Transverse colon (tissue), 4 donors: ENCODE measurements around the gene NSMCE3. TPM values are rescaled to one million over a fixed set of nuclear protein-coding genes. Genes with fewer than 3 reads are reported as not detected.

ENCODE experiments used
- DNase-seq: peaks from one replicate; pipeline ENCODE4 v3.0.0-alpha.2; 2019
- H3K27ac ChIP-seq, 4 donors: fragments of 200-600 bp; sonication (generic); 2 replicates each; pipeline ENCODE4 v1.5.1; 2016 to 2018; ENCODE audit warnings: inconsistent platforms in 4 of 4
- H3K27me3 ChIP-seq: fragments of 200-600 bp; sonication (generic); 2 replicates; pipeline ENCODE4 v1.5.1; 2017; ENCODE audit warnings: inconsistent platforms
- H3K36me3 ChIP-seq, 4 donors: fragments of 200-600 bp; sonication (generic); 2 replicates each; pipeline ENCODE4 v1.5.1; 2017 to 2019; ENCODE audit warnings: inconsistent platforms in 4 of 4
- H3K4me1 ChIP-seq, 4 donors: fragments of 200-600 bp; sonication (generic); 2 replicates each; pipeline ENCODE4 v1.5.1; 2017 to 2020; ENCODE audit warnings: inconsistent platforms in 4 of 4
- H3K4me3 ChIP-seq, 4 donors: fragments of 200-600 bp; sonication (generic); 1 replicate in 1 of 4; 2 replicates in 3 of 4; pipeline versions ENCODE4 v1.5.1 to v1.6.1; 2017 to 2019; ENCODE audit warnings: inconsistent platforms in 4 of 4
- H3K9me3 ChIP-seq, 2 donors: fragments of 200-600 bp; sonication (generic); 2 replicates each; pipeline ENCODE4 v1.5.1; 2017 to 2019; ENCODE audit warnings: inconsistent platforms in 2 of 2
- CTCF ChIP-seq, 5 experiments: fragments of 200-600 bp in 3 of 5; fragments of 450-650 bp in 2 of 5; sonication (generic) in 3 of 5; IDR thresholded peaks; 1 replicate in 2 of 5; 2 replicates in 3 of 5; pipeline ENCODE4 v1.5.1; 2016 to 2017; ENCODE audit warnings: antibody characterized with exemption in 5 of 5, inconsistent platforms in 3 of 5, mild to moderate bottlenecking in 2 of 5, moderate library complexity in 1 of 5
- EP300 ChIP-seq: sonication (generic); formaldehyde crosslinking; IDR thresholded peaks from one replicate; pipeline ENCODE4 v1.6.1; 2017; ENCODE audit warnings: antibody characterized with exemption, low read depth
- POLR2A ChIP-seq: fragments of 450-650 bp; IDR thresholded peaks from one replicate; pipeline ENCODE4 v1.6.1; 2016; ENCODE audit warnings: antibody characterized with exemption, mild to moderate bottlenecking, moderate library complexity
- POLR2AphosphoS5 ChIP-seq, 3 donors: sonication (generic); formaldehyde crosslinking; IDR thresholded peaks; one replicate each; pipeline ENCODE4 v1.6.1; 2016; ENCODE audit warnings: antibody characterized with exemption in 3 of 3
- WGBS, 2 donors: methylation state at CpG; one replicate each; pipeline ENCODE4 v1.1.5; 2018; ENCODE audit warnings: low coverage in 1 of 2; 5-methylcytosine and 5-hydroxymethylcytosine counted together
- in situ Hi-C, 4 donors: fragments of 200-750 bp; cut with MboI; loops; one replicate each; pipeline versions ENCODE4 v1.15.0 to v1.15.1; 2017; ENCODE audit warnings: low sequenced_read_pairs in 3 of 4, low pct_ligation_motif_present in 1 of 4, low pct_unique_long_range_greater_than_20kb in 1 of 4
- intact Hi-C: fragments of 100-400 bp; cut with DNase I; formaldehyde crosslinking; loops from one replicate; pipeline ENCODE4 v1.15.1; 2023; ENCODE audit warnings: low total_unique reads
- total RNA-seq, 4 donors: library from RNA; depleted of rRNA; stranded (reverse); fragments of >200 nt; gene quantifications; one replicate each; pipeline ENCODE4 v1.1.0, GENCODE V29; 2016

The NSMCE3 gene
- total RNA-seq, 4 donors from 2014 or later: 2.2 to 8.3 (median 5.7) TPM

- in situ Hi-C loops: no loop called here
- intact Hi-C loops: no loop called here
Observed at GRCh38 chr15:29289173-29289572, 19.6 kb upstream of the NSMCE3 start.

GRCh38 chr15:29285386-29285785, 15.8 kb upstream of the NSMCE3 start:
- Histone ChIP-seq H3K27ac (no peak overlapping the region), H3K36me3 (no peaks in the 10 kb centered on the region), H3K9me3 (no peaks in the 10 kb centered on the region), H3K4me1 (no peaks in the 10 kb centered on the region), H3K27me3 (no peaks in the 10 kb centered on the region), H3K4me3 (no peak overlapping the region)
- no peak for TF ChIP-seq EP300
- TF ChIP-seq POLR2A: no peak
- TF ChIP-seq CTCF (IDR thresholded peaks at IDR 0.05): no peak
- no peak for TF ChIP-seq POLR2AphosphoS5 (IDR thresholded peaks at IDR 0.05)
- intact Hi-C loops: no loop called here
- DNase-seq: no peak
- in situ Hi-C loops: no loop called here

More at GRCh38 chr15:29289173-29289572, 19.6 kb upstream of the NSMCE3 start:
- no peaks in the 10 kb centered on the region for H3K36me3 ChIP-seq
- no peak overlapping the region for H3K27ac ChIP-seq
- H3K4me3 ChIP-seq: no peak overlapping the region
- 83 to 88% methylated on average over 2 to 3 of the region's 3 CpGs for WGBS, 2 donors
- H3K9me3 ChIP-seq: no peaks in the 10 kb centered on the region
- no peaks in the 10 kb centered on the region for H3K4me1 ChIP-seq
- no peak for DNase-seq
- no peaks in the 10 kb centered on the region for H3K27me3 ChIP-seq
- no peak for TF ChIP-seq CTCF (IDR thresholded peaks at IDR 0.05)
- no peak for TF ChIP-seq EP300
- TF ChIP-seq POLR2AphosphoS5 (IDR thresholded peaks at IDR 0.05): no peak
- no peak for TF ChIP-seq POLR2A

GRCh38 chr15:29283381-29283780, 13.8 kb upstream of the NSMCE3 start:
- in situ Hi-C loops: no loop called here
- Histone ChIP-seq H3K27ac (no peak overlapping the region), H3K9me3 (no peaks in the 10 kb centered on the region), H3K4me3 (no peak overlapping the region), H3K36me3 (no peaks in the 10 kb centered on the region), H3K4me1 (no peaks in the 10 kb centered on the region), H3K27me3 (no peaks in the 10 kb centered on the region)
- intact Hi-C loops: no loop called here
- DNase-seq: no peak
- TF ChIP-seq POLR2A (no peak), EP300 (no peak), POLR2AphosphoS5 (IDR thresholded peaks at IDR 0.05) (no peak), CTCF (IDR thresholded peaks at IDR 0.05) (no peak)
- 50 to 100% methylated on average over 1 of the region's 1 CpG for WGBS, 2 donors

GRCh38 chr15:29280514-29280913, 10.9 kb upstream of the NSMCE3 start:
- TF ChIP-seq POLR2AphosphoS5 (IDR thresholded peaks at IDR 0.05): no peak
- TF ChIP-seq CTCF (IDR thresholded peaks at IDR 0.05): no peak
- no peak for TF ChIP-seq EP300
- TF ChIP-seq POLR2A: no peak
- no peaks in the 10 kb centered on the region for H3K27me3 ChIP-seq

More at GRCh38 chr15:29280514-29280913, 10.9 kb upstream of the NSMCE3 start:
- no peaks in the 10 kb centered on the region for H3K36me3 ChIP-seq
- no peaks in the 10 kb centered on the region for H3K9me3 ChIP-seq
- H3K4me3 ChIP-seq: no peak overlapping the region
- in situ Hi-C loops: no loop called here
- no peak overlapping the region for H3K27ac ChIP-seq
- WGBS, 2 donors: 49 to 75% methylated on average over 3 to 7 of the region's 7 CpGs
- intact Hi-C loops: no loop called here
- DNase-seq: no peak
- H3K4me1 ChIP-seq: no peaks in the 10 kb centered on the region
